GM12872 (cell line): ENCODE measurements around the gene ST13.

Source experiments
- TF ChIP-seq, protein P1 (sequence below): IDR thresholded peaks from 3 replicates; pipeline ENCODE4 v1.5.1; 2011; ENCODE audit warnings: low read depth, mild to moderate bottlenecking, low read length, moderate library complexity; ENCODE audit not compliant: insufficient read depth

Gene ST13

GRCh38 chr22:40857309-40857855, 943 bp upstream of the ST13 start:
- TF ChIP-seq, protein P1, sequence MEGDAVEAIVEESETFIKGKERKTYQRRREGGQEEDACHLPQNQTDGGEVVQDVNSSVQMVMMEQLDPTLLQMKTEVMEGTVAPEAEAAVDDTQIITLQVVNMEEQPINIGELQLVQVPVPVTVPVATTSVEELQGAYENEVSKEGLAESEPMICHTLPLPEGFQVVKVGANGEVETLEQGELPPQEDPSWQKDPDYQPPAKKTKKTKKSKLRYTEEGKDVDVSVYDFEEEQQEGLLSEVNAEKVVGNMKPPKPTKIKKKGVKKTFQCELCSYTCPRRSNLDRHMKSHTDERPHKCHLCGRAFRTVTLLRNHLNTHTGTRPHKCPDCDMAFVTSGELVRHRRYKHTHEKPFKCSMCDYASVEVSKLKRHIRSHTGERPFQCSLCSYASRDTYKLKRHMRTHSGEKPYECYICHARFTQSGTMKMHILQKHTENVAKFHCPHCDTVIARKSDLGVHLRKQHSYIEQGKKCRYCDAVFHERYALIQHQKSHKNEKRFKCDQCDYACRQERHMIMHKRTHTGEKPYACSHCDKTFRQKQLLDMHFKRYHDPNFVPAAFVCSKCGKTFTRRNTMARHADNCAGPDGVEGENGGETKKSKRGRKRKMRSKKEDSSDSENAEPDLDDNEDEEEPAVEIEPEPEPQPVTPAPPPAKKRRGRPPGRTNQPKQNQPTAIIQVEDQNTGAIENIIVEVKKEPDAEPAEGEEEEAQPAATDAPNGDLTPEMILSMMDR, result no peak

- TF ChIP-seq, protein P1, result no peak
These were observed 393 bp downstream of the ST13 start for GRCh38 chr22:40855979-40856512.

GRCh38 chr22:40855071-40855978, 1.1 kb downstream of the ST13 start:
- TF ChIP-seq, protein P1, result no peak

GRCh38 chr22:40853961-40854360, 2.5 kb downstream of the ST13 start:
- TF ChIP-seq, protein P1, result no peak

GRCh38 chr22:40853333-40853732, 3.1 kb downstream of the ST13 start:
- TF ChIP-seq, protein P1, result no peak

- TF ChIP-seq, protein P1, result no peak
These were observed 11.5 kb downstream of the ST13 start for GRCh38 chr22:40844951-40845350.

GRCh38 chr22:40838486-40838885, 18.0 kb downstream of the ST13 start:
- TF ChIP-seq, protein P1, result no peak
